DND-41 (cell line): Measurements from ENCODE around the gene FAM234A.
A peak's percentile ranks its signal among the peaks of the same experiment; 100 is the strongest.

Experiments used
- ATAC-seq: fragments of 200-7000 bp; cut with Tn5 transposase; 3 replicates; pipeline ENCODE4 v1.9.1; 2021; ENCODE audit warnings: low read depth; ENCODE audit not compliant: insufficient read depth
- DNase-seq: peaks from one replicate; pipeline ENCODE4 v3.0.0-alpha.2; 2020
- H2AFZ ChIP-seq: 2 replicates; pipeline ENCODE4 v1.6.0; 2012; ENCODE audit warnings: low read depth, low read length
- H3K27ac ChIP-seq: 2 replicates; pipeline ENCODE4 v1.5.1; 2012; ENCODE audit warnings: low read length, inconsistent platforms
- H3K27me3 ChIP-seq: fragments of 200-600 bp; sonication (generic); 2 replicates; pipeline ENCODE4 v1.6.0; 2012; ENCODE audit warnings: low read length, mild to moderate bottlenecking, inconsistent platforms; ENCODE audit not compliant: insufficient read depth, poor library complexity
- H3K36me3 ChIP-seq: 2 replicates; pipeline ENCODE4 v1.5.1; 2012; ENCODE audit warnings: low read length, inconsistent platforms; ENCODE audit not compliant: insufficient read depth
- H3K4me1 ChIP-seq: 2 replicates; pipeline ENCODE4 v1.5.1; 2012; ENCODE audit warnings: mild to moderate bottlenecking, low read length; ENCODE audit not compliant: insufficient read depth
- H3K4me2 ChIP-seq: 2 replicates; pipeline ENCODE4 v1.6.0; 2012; ENCODE audit warnings: mild to moderate bottlenecking, moderate library complexity, low read length, inconsistent platforms; ENCODE audit not compliant: insufficient read depth
- H3K4me3 ChIP-seq, 2 experiments: fragments of 200-600 bp in 1 of 2; shearing (Covaris generic) in 1 of 2; 2 replicates each; pipeline ENCODE4 v1.5.1; 2012 to 2016; ENCODE audit warnings: inconsistent platforms in 2 of 2, low read length in 2 of 2, mild to moderate bottlenecking in 2 of 2, low read depth in 1 of 2, moderate library complexity in 1 of 2
- H3K79me2 ChIP-seq: 2 replicates; pipeline ENCODE4 v1.6.0; 2012; ENCODE audit warnings: low read length, inconsistent platforms; ENCODE audit not compliant: insufficient read depth
- H3K9ac ChIP-seq: 2 replicates; pipeline ENCODE4 v1.6.0; 2012; ENCODE audit warnings: low read depth, mild to moderate bottlenecking, inconsistent platforms, low read length, moderate library complexity
- H3K9me3 ChIP-seq: 2 replicates; pipeline ENCODE4 v1.5.1; 2012; ENCODE audit warnings: low read length, moderate library complexity, mild to moderate bottlenecking, inconsistent platforms; ENCODE audit not compliant: insufficient read depth, severe bottlenecking
- H4K20me1 ChIP-seq: 2 replicates; pipeline ENCODE4 v1.6.0; 2012; ENCODE audit warnings: low read length; ENCODE audit not compliant: insufficient read depth
- EZH2 ChIP-seq: IDR thresholded peaks from 3 replicates; pipeline ENCODE4 v1.6.1; 2012; ENCODE audit warnings: borderline replicate concordance, low read depth, mild to moderate bottlenecking, moderate library complexity, low read length, inconsistent platforms; ENCODE audit not compliant: severe bottlenecking
- TF ChIP-seq, protein P1 (sequence below): IDR thresholded peaks from 2 replicates; pipeline ENCODE4 v1.5.1; 2012; ENCODE audit warnings: borderline replicate concordance, low read length, moderate library complexity, mild to moderate bottlenecking; ENCODE audit not compliant: poor library complexity, severe bottlenecking; ENCODE audit errors: extremely low read depth

Gene FAM234A

DNA sequence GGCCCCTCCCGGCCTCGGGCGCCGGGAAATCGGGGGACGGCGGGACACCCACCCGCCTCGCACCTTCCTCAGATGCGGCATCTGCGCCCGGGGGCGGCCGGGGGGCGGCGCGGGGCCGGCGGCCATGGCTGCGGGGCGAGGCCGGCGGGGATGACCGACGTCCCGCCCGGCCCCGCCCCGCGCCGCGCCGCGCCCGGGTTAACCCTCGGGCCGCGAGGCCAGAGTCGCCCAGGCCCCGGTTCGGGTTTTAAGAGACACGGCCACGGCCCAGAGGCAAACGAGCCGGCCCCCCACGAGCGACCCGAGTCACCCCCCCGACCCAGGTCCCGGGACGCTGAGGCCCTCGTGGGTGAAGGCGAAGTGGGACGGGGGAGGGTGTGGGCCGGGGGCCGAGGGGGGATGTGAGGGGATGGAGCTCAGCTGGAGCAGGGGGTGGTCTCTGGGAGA, 41.2 kb downstream of the FAM234A start, which contains the start of gene RGS11:
Gene RGS11 (minus strand): TSS at position 159 of the 447 bp plus-strand sequence. CDS start 33 bp downstream, at position 126.
- Histone ChIP-seq H3K9ac (no peak within 1 kb of the TSS), H3K4me1 (peaks cover 3% of the 10 kb centered on the region; the same call in 1 of the 2 replicates), H3K79me2 (no peaks in the 10 kb centered on the region), H2AFZ (no peak within 1 kb of the TSS), H3K4me3 (no peak within 1 kb of the TSS), H3K27ac (no peak within 1 kb of the TSS), H3K9me3 (no peaks in the 10 kb centered on the region), H3K36me3 (no peaks in the 10 kb centered on the region), H3K27me3 (no peaks in the 10 kb centered on the region), H4K20me1 (peaks cover 4% of the 10 kb centered on the region; the same call in 1 of the 2 replicates), H3K4me2 (no peak within 1 kb of the TSS)
- TF ChIP-seq, protein P1, sequence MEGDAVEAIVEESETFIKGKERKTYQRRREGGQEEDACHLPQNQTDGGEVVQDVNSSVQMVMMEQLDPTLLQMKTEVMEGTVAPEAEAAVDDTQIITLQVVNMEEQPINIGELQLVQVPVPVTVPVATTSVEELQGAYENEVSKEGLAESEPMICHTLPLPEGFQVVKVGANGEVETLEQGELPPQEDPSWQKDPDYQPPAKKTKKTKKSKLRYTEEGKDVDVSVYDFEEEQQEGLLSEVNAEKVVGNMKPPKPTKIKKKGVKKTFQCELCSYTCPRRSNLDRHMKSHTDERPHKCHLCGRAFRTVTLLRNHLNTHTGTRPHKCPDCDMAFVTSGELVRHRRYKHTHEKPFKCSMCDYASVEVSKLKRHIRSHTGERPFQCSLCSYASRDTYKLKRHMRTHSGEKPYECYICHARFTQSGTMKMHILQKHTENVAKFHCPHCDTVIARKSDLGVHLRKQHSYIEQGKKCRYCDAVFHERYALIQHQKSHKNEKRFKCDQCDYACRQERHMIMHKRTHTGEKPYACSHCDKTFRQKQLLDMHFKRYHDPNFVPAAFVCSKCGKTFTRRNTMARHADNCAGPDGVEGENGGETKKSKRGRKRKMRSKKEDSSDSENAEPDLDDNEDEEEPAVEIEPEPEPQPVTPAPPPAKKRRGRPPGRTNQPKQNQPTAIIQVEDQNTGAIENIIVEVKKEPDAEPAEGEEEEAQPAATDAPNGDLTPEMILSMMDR = no peak
- TF ChIP-seq EZH2 = no peak
- DNase-seq = no peak
- no peak for ATAC-seq

DNA sequence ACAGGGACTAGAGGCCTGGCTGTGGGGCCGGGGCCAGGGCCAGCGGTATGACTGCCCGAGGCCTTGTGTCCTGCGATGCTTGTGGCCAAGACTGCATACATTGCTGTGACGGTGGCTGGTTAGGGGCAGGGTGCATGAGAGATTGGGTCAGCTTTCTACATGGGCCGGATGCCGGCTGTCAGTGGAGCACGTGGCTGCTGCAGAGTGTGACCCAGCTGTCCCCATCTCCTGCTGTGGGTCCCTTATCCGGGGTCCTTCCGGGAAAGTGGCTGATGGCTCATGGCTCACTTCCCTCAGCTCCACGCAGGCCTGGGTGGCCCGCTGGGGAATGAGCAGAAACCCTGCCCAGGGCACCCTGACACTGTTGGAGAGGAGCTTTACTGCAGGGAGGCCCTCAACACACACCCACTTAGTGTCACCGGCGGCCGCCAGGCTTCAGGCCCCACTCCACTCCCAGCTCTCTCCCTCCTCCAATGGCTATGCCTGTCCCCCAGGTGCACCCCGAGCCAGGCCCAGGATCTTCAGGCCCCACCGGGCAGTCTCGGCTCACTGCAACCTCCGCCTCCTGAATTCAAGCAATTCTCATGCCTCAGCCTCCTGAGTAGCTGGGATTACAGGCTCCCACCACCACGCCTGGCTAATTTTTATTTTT, 41.9 kb downstream of the FAM234A start:
- no peak overlapping the region for H3K27ac ChIP-seq
- ATAC-seq (no peak), DNase-seq (no peak)
- H3K27me3 ChIP-seq = no peaks in the 10 kb centered on the region
- no peak overlapping the region for H3K4me3 ChIP-seq
- H2AFZ ChIP-seq = no peak overlapping the region
- TF ChIP-seq EZH2 = no peak
- TF ChIP-seq, protein P1 = no peak
- H4K20me1 ChIP-seq = peaks cover 4% of the 10 kb centered on the region; the same call in 1 of the 2 replicates
- no peak overlapping the region for H3K9ac ChIP-seq
- peaks cover 3% of the 10 kb centered on the region; the same call in 1 of the 2 replicates for H3K4me1 ChIP-seq
- no peaks in the 10 kb centered on the region for H3K79me2 ChIP-seq
- no peaks in the 10 kb centered on the region for H3K9me3 ChIP-seq
- H3K36me3 ChIP-seq = no peaks in the 10 kb centered on the region
- no peak overlapping the region for H3K4me2 ChIP-seq

DNA sequence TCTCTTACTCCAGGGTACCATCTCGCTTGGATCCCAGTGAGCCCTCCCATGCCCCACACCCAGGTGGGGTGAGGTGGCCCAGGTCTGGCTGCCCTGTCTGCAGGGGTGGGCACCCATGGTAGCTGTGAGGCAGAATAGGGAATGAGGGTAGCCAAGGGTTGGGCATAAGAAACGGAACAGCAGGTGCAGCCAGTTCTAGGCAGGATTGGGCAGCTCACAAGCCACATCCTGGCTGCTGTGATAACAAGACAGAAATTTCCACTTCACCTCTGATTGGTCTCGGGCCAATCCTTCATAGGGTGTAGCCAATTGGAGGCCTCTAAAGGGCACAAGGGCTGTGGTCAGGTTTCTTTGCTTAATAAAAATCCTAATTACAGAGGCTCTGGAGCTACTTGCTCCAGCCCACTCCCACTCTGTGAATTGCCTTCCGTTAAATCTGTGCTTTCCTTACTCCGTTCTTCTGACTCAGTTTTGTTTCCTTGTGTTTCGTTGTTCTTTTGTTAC, 44.3 kb downstream of the FAM234A start:
- H3K4me2 ChIP-seq = no peak overlapping the region
- H3K9ac ChIP-seq = no peak overlapping the region
- H3K4me3 ChIP-seq = no peak overlapping the region
- H3K27me3 ChIP-seq = no peaks in the 10 kb centered on the region
- H3K79me2 ChIP-seq = no peaks in the 10 kb centered on the region
- DNase-seq = peak; percentile 63
- H3K27ac ChIP-seq = no peak overlapping the region
- no peaks in the 10 kb centered on the region for H3K9me3 ChIP-seq
- H4K20me1 ChIP-seq = peaks cover 4% of the 10 kb centered on the region; the same call in 1 of the 2 replicates
- H3K4me1 ChIP-seq = peaks cover 3% of the 10 kb centered on the region; the same call in 1 of the 2 replicates
- no peaks in the 10 kb centered on the region for H3K36me3 ChIP-seq
- H2AFZ ChIP-seq = no peak overlapping the region
- ATAC-seq = peak; percentile 92
- no peak for TF ChIP-seq EZH2
- TF ChIP-seq, protein P1 = no peak
